HG02943 (cell line): ENCODE data around the gene PHAF1.

Source experiments
- ATAC-seq: cut with Tn5 transposase; IDR thresholded peaks from one replicate; pipeline ENCODE4 v1.9.1; 2021; ENCODE audit warnings: mild to moderate bottlenecking, low read depth, moderate library complexity; ENCODE audit not compliant: unreplicated experiment

The PHAF1 gene

DNA sequence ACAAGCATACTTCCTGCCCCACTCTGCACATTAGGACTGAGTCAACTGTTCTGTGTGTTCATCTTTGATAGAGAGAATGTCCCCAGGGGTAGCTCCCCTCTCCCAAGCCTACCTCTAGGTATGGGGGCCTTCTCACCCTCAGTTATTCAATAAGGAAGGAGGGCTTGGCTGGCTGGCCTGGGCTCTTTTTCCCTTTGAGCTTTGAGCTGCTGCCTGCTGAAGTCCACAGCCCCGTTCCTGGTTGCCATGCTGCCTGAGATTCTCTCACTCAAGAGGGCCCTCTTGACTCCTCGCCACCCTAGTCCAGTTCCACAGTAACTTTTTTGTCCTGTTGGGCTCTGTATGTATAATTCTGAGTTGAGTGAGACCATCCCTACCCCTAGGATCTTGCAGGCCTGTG is 36.0 kb downstream of the PHAF1 start:
- no peak for ATAC-seq

DNA sequence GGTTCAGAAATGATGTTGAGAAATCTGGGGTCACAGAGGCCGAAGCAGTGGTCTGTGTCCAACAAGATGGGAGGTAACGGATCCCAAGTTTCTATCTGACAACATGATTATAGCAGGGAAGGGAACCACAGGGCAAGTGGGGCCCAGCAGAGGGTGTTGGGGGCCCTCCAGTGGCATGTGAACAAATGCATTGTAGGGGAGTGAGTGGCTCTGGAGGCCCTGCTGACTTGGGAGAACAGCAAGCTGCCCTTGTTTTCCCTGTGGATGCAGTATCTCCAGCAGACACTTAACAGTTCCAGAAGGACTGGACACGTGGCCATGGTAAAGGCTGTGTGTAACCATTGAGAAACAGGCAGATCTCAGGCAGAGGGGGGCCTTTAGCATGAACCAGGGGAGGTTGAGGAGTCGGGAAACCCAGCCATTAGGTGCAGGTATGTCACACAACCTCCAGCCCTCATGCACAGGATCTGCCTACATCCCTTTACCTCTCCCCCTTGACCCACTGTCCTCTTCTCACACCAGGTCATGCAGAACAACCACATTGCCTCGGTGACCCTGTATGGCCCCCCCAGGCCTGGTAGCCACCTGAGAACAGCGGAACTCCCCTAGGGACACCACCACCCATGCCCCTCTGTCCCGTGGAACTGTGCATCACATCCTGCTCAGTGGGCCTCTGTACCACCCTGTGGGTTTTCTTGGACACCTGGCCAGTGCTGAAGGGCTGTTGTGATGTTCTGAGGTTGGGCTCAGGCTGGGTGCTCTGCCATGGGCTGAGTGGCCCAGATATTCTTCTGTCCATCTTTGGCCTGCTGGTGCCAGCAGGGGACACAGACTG is 37.0 kb downstream of the PHAF1 start:
- no peak for ATAC-seq

DNA sequence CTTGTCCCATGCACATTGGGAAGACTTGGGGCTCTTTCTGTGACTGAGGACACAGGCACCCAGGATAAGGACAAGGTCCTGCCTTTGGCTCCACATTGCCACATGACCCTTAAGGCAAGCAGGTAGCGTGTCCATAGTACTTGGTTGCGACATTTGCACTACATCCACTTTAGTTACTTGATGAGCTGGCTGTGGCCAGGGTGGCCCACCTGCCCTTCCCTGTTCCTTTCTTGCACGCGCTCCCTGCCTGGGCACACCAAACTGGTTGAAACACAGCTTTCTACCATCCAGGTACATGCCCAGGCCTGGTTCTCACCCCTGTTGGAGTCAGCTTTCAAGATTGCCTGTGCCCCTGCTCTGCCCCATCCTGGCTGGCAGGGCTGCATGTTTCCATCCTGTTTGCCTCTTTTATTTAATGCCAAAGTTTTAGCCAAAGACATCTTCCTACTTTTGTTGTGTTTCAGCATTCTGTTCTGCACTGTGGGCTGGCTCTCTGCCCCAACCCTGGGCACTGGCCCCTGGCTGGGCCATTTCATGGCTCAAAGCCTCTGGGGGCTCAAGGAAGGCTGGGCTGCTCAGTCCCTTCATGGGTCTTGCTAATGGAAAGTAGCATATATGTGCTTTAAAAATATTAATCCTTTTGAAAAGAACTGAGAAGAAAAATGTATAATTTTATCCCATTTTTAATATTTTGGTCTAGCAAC is 37.8 kb downstream of the PHAF1 start:
- ATAC-seq = no peak

DNA sequence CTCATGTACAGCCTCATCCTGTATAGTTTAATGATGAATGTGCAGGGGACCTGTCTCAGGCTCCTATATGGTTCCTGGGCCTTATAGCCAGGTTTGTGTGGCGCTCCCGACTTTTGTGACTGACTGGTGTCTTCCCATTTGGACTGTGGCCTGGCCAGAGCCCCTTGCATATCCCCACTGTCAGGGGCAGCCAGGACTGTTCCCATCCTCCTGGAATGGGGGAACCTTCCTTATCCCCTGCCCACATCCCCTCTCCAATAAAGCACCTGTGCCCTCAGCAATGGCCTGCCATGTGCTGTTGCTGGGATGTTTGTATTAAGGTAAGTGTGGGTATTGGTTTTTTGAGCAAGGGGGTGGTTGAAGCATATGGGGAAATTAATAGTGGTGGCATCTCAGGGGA is 38.5 kb downstream of the PHAF1 start:
- no peak for ATAC-seq

DNA sequence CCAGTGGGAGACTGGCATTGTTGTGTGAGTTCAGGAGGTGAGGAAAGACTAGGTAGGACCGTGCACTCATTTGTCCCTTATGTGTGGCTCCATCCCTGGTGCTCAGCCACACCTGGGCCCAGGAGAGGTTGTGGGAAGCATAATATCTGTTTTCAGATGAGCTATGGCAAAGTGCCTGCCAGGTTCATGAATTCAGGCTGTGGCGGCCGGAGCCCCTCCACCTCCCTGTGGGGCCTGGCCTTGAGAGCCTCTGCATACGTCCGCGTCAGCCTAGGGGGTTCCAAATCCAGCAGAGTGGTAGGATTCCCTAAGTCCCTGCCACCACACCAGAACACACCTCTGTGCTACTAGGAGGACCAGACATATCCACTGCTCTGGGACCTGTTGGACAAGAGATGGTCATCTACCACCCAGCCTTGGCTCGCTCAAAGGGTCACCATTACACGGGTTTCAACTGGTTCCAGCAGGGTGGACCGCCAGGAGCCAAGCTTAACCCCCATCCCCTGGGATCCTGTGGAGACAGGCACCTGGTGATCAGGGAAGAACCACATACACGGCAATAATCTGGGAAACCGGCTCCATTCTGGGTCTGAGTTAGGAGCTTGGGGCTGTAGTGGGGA is 39.0 kb downstream of the PHAF1 start:
- no peak for ATAC-seq

DNA sequence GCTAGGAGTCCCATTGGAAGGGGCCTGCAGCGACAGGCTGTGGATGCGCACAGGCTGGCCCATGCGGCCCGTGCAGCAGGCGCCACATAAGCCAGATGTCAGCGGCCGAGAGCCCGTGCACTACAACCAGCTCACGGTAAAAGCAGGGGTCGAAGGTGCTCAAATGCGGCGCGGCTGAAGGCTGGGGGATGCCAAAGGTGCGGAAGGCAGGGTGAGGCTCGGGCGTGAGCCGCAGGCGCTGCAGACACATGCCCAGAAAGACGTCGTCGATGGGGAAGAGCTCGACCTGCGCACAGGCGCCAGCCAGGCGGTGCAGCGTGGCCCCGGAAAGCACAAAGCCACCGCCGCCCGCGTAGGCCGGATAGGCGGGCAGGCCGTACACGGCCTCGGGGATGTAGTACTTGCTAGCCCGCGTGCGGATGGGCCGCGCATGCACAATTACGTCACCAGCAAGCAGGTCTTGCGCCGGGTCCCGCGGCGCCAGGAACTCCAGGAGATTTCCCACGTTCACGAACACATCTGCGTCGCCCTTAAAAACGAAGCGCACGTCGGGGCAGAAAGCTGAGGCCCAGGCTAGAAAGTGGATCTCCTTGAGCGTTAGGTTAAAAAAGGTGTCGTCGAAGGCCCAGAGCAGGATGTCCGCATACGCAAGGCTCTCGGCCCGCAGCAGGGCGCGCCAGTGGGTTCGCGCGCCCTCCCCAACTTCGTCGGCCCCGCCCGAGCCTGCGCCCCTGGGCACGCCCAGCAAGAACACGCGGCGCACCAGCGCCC is 39.7 kb downstream of the PHAF1 start:
- no peak for ATAC-seq

DNA sequence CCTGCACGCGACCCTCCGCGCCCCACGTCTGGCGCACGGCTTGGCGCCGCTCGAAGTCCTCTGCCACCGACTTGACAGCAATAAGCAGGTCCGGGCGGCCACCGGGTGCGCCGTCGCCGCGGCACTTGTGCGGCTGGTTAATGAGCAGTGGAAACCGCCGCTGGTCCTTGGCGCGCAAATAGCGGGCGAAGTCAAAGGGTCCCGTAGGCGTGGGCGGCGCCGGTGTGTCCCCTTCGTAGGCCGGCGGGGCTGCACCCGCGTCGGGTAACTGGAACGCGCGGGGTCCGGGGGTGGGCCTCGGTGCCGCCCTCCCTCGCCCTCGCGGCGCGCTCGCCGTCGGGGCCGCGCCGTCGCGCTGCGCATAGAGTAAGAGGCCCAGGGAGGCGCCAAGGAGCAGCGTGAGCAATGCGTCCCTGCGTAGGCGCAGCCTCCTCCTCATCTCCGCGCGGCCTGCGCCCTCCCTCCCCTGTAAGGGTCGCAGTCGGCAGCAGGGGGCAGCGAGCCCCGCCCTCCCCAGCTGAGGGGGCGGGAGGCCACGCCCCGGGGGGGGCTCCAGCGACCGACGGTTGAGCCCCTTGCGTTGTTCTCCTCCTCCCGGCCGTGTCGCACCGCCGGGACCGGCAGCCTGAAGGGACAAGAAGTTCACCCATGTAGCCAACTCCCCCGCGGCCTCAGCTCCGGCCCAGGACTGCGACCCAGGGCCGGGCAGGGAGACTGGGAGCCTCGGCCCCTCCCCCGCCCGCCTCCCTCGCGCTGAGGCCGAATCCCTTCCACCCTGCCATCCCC is 40.5 kb downstream of the PHAF1 start:
- ATAC-seq = no peak

DNA sequence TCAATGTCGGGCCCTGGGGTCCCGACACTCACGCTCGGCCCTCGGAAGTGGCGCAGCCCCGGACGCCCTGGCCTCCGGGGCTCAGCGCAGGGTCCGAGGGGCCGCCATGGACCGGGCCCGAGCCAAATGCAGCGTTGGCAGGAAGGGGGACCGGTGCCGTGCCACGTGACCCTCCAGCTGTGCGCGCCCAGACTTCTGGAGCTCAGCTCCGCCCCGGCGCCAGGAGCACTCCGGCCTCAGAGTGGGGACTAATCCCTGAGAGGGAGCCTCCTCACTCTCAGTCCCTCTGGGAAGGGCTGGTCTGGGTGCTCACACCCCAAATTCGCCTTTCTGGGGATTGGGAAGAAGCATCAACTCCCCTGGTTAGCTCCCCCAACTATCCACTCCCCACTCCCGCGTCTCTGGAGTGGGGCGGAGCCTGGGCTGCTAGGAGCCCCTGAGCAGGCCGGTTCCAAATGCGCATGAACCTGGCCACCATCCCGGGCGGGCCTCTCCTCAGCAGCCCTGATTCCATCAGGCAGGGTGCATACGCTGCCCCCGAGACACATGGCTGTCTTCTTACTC is 41.2 kb downstream of the PHAF1 start, which contains the start of gene B3GNT9:
B3GNT9 (minus strand) TSS at position 166 of the 564 bp plus-strand sequence. CDS start 513 bp downstream, outside the sequence.
- no peak for ATAC-seq

DNA sequence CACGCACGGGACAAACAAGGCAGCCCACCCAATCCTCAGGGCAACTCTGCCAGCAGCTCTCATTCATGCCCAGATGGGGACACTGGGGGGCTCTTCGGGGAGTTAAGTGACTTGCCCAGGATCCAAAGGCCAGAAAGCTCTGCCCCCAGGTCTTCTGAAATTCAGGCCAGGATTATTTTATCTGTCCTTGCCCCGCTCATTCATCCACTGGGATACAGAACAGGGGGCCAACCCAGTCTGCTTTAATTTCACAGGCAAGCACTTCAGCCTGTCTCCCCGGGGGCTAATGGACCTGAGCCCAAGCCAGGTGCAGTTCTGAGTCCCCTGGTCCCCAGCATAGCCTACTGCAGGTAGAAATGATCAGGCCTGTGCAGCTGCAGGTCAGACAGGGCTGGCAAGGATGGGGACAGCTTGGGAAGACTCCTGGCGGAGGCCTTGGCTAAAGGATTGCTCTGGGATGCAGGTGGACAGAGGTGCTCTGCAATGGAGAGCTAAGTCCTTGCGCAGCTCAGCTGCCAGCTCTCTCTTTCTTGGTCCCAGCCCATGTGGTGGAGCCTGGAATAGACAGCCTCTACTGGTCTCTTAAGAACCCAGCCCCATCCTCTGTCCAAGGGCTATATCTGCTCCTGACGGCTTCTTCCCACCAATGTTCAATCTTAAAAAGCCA is 41.8 kb downstream of the PHAF1 start:
- ATAC-seq = no peak

DNA sequence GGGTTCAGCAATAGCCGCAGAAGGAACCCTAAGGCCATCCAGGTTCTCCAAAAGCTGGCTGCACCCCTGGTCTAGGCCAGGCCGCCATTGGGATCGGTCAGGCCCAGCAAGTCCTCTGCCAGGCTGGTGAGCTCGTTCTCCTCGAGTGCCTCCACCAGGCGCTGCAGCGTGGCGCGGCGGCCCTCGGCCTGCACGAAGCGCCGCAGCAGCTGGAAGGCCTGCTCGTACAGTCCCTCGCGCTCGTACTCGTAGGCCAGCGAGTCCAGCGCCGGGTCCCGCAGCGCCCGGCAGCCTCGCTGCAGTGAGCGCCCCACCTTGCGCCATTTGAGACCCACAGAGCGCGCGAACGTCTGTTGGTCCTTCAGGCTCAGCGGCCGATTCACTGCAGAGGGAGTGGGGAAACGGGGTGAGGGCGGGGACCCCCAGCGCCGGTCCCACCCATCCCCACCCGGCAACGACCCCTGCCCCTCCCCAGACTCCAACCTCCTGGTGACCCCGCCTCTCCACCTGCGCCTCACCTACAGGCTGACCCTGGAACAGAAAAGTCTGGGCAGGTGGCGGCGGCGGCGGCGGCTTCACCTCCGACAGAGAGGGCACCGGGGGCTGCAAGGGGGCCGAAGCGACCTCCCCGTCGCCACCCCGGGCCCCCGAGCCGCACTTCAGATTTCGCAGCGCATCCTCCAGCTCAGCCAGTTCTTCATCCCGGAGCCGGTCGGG is 45.0 kb downstream of the PHAF1 start:
- ATAC-seq = no peak

DNA sequence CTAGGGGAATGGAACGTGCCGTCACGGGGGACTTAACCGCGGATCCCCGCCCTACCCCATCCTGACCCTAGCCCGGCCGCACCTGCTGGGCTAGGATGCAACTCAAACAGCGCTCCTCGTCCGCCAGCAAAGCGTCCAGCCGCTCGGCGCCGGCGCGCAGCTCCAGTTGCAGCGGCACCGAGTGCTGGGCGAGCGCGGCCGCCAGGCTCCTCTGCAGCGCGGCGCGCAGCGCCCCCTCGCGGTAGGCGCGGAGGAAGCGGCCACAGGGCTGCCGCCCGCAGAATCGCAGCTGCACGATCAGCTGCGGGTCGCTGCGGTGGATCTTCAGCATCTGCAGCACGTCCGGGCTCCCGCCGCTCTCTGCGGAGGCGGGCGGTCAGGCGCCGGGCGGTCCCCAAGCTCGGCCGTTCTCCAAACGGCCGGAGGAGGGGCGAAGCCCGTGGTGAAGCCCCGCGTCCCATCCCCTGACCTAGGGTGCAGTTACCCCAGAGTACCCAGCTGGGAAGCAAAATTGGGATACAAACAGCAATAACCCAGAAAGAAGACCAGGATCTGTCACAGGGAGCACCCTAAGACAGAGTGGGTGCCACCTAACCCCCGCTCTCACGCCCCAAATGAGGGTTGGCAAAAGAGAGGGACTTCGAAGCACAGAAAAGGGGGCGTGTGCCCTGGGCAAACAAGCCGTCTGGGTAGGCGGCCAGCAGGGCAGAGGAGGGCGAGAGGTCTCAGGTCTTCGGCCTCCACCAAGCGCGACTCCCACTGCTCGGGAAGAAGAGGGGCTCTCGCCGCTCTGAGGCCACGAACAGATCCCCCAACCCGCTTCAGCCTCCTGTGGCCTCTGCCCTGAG is 45.8 kb downstream of the PHAF1 start:
- ATAC-seq = no peak

DNA sequence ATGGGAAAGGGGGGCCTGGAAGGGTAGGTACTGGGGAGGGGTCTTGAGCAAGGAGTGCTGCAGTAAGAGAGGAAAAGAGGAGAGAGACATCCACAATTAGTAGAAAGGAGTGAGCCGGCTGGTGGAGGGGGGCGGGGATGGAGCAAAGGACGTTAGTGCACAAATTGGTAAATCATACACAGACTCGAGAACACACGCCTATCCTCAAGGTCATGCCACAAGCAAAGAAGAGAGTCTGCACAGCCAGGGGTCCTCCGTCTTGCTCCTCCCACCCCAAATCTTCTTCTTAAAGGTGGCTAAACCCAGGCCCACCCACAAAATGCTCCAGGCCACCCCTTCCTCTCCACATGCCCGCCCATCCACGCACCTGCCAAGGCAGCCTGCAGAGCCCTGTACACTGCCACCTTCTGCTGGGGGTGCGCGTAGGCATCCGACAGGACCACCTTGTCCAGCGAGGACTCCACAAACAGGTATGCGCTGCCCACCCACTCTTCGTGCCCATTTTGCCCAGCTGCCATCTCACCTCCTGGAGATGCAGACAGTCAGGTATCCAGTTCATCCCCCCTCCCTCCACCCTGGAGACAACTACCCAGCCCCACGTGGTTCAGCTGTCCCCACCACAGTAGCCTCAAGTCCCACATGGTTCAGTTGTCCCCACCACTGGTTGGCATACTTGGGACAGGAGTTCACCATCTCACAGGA is 46.6 kb downstream of the PHAF1 start:
- no peak for ATAC-seq

DNA sequence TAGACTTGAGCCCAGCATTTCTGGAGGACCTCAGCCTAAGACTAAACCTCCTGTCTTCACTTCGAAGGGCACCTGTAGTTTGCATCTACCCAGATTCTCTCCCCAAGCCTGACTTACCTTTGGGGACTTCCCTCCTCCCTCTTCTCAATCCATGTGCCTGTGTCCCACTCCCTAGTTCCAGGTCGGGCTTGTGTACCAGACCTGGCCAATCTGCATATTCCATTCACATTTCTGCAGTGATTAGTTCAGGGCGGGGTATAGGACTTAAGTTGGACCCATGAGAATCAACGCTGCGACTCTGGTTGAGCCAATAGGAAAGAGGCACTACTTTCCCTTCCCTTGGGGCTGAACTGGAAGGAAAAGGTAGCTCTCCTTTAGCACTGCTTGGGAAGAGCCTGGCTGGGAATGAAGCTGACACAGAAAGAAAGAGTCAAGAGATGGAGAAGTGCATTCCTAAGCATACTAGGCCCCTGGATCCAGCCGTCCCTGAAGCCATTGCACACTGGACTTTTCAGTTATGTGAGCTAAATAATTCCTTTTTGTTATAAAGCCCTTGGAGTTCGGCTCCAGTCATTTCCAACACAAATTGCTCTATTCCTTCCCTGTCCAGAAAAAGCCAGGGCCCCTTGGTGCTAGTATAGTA is 47.5 kb downstream of the PHAF1 start:
- ATAC-seq = no peak

DNA sequence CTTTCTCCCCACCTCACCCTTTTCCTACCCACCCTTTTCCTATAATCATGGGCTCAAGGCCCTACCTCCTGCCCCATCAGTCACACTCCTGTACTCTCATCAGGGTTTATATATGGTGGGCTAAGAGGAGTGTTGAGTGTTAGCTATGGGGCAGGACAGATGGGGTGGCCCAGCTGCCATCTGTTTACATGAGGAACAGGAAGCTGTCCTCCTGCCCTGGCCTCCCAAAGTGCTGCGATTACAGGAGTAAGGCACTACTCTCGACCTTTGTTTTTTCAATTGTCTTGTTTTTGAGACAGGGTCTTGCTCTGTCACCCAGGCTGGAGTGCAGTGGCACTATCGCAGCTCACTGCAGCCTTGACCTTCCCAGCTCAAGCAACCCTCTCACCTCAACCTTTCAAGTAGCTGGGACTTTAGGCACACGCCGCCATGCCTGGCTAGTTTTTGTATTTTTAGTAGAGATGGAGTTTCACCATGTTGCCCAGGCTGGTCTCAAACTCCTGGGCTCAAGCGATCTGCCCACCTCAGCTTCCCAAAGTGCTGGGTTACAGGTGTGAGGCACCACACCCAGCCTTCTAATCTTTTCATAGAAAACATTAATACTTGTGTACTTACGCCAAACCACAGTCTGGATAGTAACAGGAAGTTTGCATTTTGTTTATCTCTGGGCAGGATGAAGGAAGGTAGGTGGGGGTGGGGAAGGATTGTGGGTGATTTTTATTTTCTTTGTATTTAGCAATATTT is 48.3 kb downstream of the PHAF1 start:
- ATAC-seq = no peak

DNA sequence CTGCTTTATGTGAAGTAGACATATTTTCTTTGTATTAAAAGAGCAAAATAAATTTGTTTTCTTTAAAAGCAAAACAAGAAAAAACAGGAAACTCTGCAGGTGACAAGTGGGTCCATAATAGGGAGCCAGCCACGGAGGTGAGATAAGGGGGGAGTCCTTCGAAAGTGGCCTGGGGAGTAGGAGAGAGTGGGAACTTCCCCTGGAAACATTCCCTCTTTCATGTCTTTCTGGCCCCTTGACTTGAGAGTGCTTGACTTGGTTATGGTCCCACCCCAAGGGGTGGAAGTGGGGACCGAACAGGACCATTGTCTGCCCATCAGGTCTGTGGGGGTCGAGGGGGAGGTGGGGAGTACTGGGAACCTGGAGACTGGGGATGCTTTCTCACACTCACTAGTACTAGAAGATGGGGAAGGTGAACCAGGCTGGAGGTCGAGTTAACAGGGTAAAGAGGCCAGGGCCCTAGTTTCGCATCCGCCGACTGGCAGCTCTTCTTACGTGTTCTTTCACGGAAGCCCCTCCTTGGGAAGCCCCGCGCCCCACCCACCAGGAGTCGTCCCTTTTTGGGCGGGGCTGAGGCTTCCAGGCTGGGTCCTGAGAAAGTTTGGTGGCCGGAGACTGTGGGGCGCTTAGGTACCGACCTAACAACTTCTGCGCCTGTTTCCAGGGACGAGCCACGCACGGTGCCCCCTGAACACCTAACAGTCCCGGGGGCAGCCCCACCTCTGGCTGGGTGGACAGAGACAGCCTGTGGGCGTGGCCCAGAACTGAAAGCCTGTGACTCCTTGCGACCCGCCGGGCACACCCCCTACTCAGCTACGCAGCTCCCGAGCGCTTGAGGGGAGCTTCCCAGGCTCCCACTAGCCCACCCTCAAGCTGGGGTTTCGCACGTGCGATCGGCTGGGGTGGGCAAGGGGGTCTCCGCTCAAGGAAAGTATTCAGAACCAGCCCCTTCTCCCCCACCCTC is 49.2 kb downstream of the PHAF1 start:
- ATAC-seq = no peak
